Measurements from ENCODE around the gene P2RY6.
A peak's percentile ranks its signal among the peaks of the same experiment; 100 is the strongest.

Gene P2RY6

GRCh38 chr11:73275381-73275750, 3.2 kb downstream of the P2RY6 start:
- no peak for DNase-seq (ENCODE audit: low read depth in 2 of 3, low spot score in 1 of 3)

DNA sequence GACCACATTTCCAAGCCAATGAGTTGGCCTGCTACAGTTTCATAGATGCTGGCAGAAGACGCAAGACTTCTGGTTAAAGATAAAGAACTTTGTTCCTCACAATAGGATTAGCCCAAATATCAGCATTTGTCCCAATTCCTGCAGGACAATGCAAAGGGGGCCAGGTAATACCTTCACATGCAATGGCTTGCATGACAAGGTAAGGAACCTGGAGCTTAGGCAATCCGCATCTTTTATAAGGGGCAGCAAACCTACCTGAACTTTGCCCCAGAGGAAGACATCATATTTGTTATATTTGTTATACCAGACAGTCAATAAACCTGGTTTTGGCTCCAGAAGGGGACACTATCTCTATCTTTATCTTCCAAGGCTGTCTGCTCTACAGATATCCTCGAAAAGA, 5.3 kb downstream of the P2RY6 start:
- DNase-seq (ENCODE audit: low read depth in 2 of 3, low spot score in 1 of 3), result no peak

GRCh38 chr11:73280626-73281025, 8.5 kb downstream of the P2RY6 start:
- no peak for DNase-seq (ENCODE audit: low read depth in 2 of 3, low spot score in 1 of 3)

GRCh38 chr11:73281201-73281741, 9.1 kb downstream of the P2RY6 start:
- DNase-seq (ENCODE audit: low read depth in 2 of 3, low spot score in 1 of 3), result no peak

DNA sequence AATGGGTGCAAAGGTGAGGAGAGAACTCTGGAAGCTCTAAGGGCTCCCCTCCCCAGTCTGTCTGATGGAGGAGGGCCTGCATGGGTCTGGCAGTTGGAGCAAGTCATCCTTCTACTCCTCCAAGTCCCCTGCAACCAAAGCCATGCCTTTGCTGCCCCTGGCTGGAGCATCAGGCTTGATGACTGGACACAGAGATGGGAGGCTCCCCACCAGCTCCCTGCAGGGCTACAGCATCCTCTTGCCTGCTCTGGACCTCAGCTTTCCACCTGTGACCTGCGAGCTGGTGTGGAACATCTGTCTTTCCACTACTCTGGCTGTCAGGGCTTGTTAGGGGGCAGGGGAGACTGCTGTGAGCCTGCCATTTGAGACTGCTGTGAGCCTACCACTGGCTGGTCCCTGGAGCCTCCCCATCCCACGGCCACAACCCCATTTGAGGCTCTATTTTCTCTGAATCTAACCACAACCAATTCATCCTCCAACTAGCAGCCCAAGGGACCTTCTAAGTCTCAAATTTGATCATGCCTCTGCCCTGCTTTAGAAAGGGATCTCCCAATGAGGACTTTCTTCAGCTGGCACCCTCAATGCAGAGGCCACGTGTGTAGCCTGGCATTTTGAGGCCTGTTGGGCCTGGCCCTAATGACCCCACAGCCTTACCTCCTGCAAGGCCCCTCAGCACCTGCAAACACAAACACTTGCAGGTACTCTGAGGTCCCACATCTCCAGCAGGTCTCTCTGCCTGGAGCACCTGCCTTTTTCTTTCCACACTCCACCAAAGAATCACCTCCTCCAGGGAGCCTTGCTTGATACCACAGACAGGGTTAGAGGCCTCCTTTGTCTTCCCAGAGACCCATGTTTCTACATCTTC, 9.9 kb downstream of the P2RY6 start:
- DNase-seq (ENCODE audit: low read depth in 2 of 3, low spot score in 1 of 3), result no peak

GRCh38 chr11:73283276-73284000, 11.3 kb downstream of the P2RY6 start:
- no peak for DNase-seq (ENCODE audit: low read depth in 2 of 3, low spot score in 1 of 3)

DNA sequence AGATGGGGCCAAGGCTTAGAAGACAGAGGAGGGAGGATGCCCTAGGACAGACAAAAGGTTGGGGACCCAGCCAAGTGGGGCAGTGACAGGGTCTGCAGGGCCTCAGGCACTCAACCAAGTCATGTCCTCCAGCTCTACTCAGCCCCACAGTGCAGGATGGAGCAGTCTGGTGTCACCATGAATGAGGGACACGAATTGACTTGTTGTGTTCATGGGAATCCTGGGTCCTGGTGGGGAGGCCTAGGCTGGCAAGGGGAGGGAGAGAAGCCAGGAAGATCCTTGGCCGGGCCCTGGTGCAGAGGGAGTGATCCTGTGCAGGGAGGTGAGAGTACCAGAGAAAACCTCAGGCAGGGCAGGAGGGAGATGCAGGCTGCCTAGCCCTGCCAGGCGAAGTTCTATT, 12.0 kb downstream of the P2RY6 start:
- no peak for DNase-seq (ENCODE audit: low read depth in 2 of 3, low spot score in 1 of 3)

DNA sequence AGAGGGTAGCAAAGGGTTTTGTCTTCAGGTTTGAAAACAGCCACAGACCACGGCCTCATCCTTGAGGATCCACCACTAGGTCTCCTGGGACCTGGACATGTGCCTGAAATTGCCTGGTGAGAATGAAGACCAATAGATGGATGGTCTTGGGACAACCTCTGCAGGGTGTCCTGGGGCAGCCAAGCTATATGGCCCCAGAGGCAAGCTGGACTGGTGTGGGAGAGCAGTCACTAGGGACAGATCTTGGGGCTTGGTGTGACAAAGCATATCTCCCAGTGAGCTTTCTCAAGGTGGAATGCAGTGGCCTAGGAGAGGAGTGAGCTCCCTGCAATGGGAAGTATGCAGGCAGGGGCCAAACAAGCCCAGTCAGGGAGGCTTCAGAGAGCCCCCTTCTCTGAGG, 13.6 kb downstream of the P2RY6 start:
- DNase-seq (ENCODE audit: low read depth in 2 of 3, low spot score in 1 of 3), result no peak

DNA sequence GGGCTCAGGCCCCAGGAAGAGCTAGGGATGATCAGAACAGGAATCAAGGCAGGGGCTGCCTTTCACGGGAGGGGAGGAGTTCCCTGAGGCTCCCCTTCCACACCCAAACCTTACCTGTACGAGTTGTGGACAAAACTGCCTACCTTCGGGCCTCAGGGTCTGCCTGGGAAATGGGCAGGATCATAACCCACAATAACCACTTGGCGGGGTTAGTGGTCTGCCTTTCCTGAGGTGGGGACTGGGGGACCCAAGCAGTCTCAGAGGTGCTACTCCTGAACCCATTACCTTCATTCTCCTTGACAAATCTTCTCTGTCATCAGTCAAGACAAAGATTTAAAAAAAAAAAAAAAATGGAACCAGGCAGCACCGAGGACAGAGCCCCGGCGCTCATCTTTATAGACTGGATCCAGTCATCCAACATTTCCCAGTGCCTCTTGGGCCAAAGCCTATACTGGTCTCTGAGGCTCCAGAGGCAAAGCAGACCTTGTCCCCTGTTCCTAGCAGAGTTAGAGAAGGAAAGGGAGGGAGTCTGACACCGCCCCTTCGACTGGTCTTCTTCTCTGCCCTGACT, 14.2 kb downstream of the P2RY6 start:
- no peak for DNase-seq (ENCODE audit: low read depth in 2 of 3, low spot score in 1 of 3)

GRCh38 chr11:73287400-73288101, 15.4 kb downstream of the P2RY6 start:
- no peak for DNase-seq (ENCODE audit: low read depth in 2 of 3, low spot score in 1 of 3)

GRCh38 chr11:73288192-73288872, 16.2 kb downstream of the P2RY6 start:
- DNase-seq (ENCODE audit: low read depth in 2 of 3, low spot score in 1 of 3), result no peak

GRCh38 chr11:73288873-73289707, 17.0 kb downstream of the P2RY6 start:
- DNase-seq (ENCODE audit: low read depth in 2 of 3, low spot score in 1 of 3), result peak; percentile 21 to 30 (median 28)

- DNase-seq (ENCODE audit: low read depth in 2 of 3, low spot score in 1 of 3), result no peak
These were observed 18.4 kb downstream of the P2RY6 start for GRCh38 chr11:73290536-73290935.

DNA sequence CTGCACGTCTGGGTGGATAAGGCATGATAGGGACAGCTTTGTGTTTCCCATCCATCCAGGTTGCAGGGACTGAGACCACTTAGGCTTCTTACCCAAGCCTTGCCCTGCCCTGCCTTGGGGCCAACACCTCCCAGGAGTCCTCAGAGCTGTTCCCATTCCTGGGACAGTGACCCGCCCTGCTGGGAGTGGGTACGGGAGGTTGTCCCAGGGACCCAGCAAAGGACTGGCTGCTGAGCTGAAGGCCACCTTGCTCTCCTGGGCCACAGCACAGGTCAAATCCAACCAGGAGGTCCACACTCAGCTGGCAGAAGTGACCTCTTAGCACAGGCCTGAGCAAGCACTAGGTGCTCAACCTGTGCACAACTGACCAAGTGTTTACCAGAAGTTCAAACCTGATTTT, 19.1 kb downstream of the P2RY6 start:
- no peak for DNase-seq (ENCODE audit: low read depth in 2 of 3, low spot score in 1 of 3)

DNA sequence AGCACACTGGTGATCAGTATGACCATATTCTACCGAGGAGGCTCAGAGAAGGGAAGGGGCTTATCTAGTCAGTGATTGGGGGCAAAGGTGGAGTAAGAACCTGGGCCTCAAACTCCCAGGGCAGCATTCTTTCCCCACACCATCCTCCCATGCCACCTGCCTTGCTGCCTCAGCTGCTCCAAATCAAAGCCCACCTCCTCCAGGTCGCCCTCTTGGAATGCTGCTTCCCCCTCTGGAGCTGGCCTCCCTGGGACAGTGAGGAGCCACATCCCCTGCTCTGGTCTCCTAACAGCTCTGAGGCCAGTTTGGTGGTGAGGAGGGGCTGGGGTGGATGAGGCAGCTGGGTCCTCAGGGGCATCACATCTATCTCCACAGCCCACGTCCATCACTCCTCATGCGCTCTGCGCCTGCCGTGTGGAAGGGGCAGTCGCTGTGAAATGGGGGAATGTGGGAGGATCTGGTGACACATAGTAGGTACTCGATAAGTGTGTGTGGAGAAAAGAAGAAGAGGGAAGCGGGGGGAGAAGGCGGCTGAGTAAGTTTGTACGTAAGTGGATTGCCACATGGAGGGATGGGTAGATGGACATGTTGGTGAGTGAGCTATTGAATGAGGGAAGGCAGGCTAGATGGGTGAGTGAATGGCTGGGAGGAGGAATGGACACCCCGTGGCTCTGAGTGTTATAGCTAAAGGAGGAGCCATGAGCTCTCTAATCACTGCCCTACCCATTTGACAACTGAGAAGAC, 19.8 kb downstream of the P2RY6 start:
- no peak for DNase-seq (ENCODE audit: low read depth in 2 of 3, low spot score in 1 of 3)

- DNase-seq (ENCODE audit: low read depth in 2 of 3, low spot score in 1 of 3), result no peak
These were observed 20.4 kb downstream of the P2RY6 start for GRCh38 chr11:73292525-73292894.

DNA sequence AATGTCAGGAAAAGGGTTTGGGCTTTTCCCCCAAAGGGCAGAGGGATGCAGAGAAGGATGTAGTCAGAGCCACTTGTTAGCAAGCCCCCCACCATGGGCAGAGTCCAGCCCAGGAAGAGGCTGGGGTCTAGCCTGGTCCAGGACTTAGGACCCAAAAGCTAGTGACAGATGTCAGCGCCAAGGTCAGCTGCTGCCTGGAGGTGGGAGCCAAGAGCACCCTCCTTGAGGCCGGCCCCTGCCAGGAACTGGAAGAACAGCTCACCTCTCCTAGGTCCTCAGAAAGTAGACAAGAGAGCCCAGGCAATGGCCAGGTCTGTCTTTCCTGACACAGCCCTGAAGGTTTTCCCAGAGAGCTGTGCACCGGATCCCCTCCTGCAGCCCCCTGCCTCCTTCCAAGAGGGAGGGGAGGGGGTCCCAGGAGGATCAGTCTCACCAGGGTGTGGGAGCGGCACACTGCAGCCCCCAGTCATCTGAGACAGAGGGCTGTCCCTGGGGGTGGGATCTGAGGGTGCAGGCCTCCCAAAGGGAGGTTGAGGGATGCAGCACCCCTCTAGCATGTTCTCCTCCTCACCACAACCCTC, 21.3 kb downstream of the P2RY6 start:
- DNase-seq (ENCODE audit: low read depth in 2 of 3, low spot score in 1 of 3), result no peak

DNA sequence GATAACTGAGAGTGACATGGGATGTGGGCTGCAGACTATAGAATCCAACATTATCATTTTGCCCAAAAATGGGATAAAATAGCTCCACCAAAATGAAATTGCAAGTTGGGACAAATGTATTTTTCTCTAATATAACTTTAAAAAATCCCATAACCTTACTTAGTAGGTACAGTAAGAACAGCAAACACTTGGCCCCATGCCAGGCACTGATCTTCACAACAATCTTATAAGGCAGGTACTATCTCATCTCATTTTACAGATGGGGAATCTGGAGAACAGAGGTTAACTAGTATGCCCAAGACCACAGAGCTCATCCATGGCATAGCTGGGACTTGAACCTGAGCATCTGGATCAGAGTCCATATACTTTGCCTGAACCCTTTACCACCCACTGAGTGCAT, 22.5 kb downstream of the P2RY6 start:
- no peak for DNase-seq (ENCODE audit: low read depth in 2 of 3, low spot score in 1 of 3)

Measured in stimulated activated CD4-positive, alpha-beta T cell treated with anti-CD3 and anti-CD28 coated beads, Interleukin-12 subunit alpha, Interleukin-12 subunit beta, amount 100 ng/mL, for 48 hours (primary cell).